Calu3 (cell line): Measurements from ENCODE around the gene TMEM214. TPM values are rescaled to one million over a fixed set of nuclear protein-coding genes. Genes with fewer than 3 reads are reported as not detected.

Experiments used
- BruUV-seq: library from RNA; stranded (reverse); fragments of 400-500 nt; replicated peaks from 2 replicates; lab custom pipeline; 2021; lab: Mats Ljungman, UMichigan
- CTCF ChIA-PET: fragments of 300-600 bp; sonication (Branson Sonifier 250); formaldehyde crosslinking; loops from one replicate; lab custom pipeline; 2022; ENCODE audit warnings: antibody characterized with exemption; lab: Charles Lee
- DNase-seq: peaks from one replicate; pipeline ENCODE4 v3.0.0; 2022
- H3K27ac Mint-ChIP-seq: one replicate; pipeline ENCODE4 v1.8.0; 2022; ENCODE audit warnings: mixed read lengths; ENCODE audit not compliant: unreplicated experiment
- H3K27me3 Mint-ChIP-seq: one replicate; pipeline ENCODE4 v1.8.0; 2022; ENCODE audit warnings: mixed read lengths; ENCODE audit not compliant: unreplicated experiment
- H3K36me3 Mint-ChIP-seq: one replicate; pipeline ENCODE4 v1.8.0; 2022; ENCODE audit warnings: mild to moderate bottlenecking, moderate library complexity, mixed read lengths; ENCODE audit not compliant: insufficient read depth, unreplicated experiment
- H3K4me1 Mint-ChIP-seq: one replicate; pipeline ENCODE4 v1.8.0; 2022; ENCODE audit warnings: mild to moderate bottlenecking, low read depth, mixed read lengths; ENCODE audit not compliant: unreplicated experiment
- H3K4me3 Mint-ChIP-seq: one replicate; pipeline ENCODE4 v1.8.0; 2022; ENCODE audit warnings: mild to moderate bottlenecking, low read depth, moderate library complexity, mixed read lengths; ENCODE audit not compliant: unreplicated experiment
- H3K9me3 Mint-ChIP-seq: one replicate; pipeline ENCODE4 v1.8.0; 2022; ENCODE audit warnings: low read depth, mixed read lengths; ENCODE audit not compliant: unreplicated experiment
- intact Hi-C: fragments of 100-400 bp; cut with micrococcal nuclease; formaldehyde crosslinking; loops from one replicate; pipeline ENCODE4 v1.10.0; 2022; ENCODE audit not compliant: unreplicated experiment
- total RNA-seq: library from RNA; stranded (reverse); gene quantifications from 2 replicates; pipeline ENCODE4 v1.2.3, GENCODE V29; 2022
- TF ChIP-seq, protein P1 (sequence below): fragments of 200-600 bp; IDR thresholded peaks from one replicate; pipeline ENCODE4 v1.8.0; 2022; ENCODE audit warnings: antibody characterized with exemption; ENCODE audit not compliant: unreplicated experiment

TMEM214 gene
- total RNA-seq, 1 experiment from 2014 or later: 79.6 TPM

DNA sequence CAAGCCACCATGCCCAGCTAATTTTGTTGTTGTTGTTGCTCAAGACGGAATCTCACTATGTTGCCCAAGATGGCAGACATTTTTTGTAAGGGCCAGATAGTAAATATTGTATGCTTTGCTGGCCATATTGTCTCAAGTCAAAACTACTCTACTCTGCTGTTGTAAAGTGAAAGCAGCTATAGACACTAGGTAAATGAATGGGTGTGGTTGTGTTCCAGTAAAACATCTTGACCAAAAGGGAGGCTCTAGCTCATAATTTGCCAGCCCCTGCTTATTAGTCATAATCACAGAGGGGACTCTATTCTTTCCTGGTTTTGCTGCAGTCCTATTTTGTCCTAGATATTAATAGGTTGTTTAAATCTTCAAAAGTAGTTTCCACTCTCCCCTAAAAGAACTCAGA lies 37.8 kb upstream of the TMEM214 start:
- no peak overlapping the region for H3K4me3 Mint-ChIP-seq
- intact Hi-C loops: no loop called here
- CTCF ChIA-PET: interaction anchor here (0.6 kb wide), 1 partner anchor 64 kb away, joined by 3 read pairs; no protein-coding TSS in a partner anchor

DNA sequence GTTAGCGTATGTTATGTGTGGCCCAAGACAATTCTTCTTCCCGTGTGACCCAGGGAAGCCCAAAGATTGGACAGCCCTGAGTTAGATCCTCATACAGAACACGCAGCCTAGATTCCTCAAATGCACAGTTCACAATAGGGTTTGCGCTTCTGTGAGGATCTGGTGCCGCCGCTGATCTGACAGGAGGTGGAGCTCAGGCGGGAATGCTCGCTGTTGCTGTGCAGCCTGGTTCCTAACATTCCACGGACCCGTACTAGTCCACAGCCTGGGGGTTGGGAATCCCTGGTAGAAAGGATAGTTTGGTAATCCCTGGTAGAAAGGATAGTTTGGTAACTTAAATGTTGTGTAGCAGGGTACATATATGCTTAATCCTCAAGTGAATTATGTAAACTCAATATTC lies 35.4 kb upstream of the TMEM214 start:
- no TSS peak for BruUV-seq
- CTCF ChIA-PET: no interaction called here
- no peak for DNase-seq
- TF ChIP-seq, protein P1, sequence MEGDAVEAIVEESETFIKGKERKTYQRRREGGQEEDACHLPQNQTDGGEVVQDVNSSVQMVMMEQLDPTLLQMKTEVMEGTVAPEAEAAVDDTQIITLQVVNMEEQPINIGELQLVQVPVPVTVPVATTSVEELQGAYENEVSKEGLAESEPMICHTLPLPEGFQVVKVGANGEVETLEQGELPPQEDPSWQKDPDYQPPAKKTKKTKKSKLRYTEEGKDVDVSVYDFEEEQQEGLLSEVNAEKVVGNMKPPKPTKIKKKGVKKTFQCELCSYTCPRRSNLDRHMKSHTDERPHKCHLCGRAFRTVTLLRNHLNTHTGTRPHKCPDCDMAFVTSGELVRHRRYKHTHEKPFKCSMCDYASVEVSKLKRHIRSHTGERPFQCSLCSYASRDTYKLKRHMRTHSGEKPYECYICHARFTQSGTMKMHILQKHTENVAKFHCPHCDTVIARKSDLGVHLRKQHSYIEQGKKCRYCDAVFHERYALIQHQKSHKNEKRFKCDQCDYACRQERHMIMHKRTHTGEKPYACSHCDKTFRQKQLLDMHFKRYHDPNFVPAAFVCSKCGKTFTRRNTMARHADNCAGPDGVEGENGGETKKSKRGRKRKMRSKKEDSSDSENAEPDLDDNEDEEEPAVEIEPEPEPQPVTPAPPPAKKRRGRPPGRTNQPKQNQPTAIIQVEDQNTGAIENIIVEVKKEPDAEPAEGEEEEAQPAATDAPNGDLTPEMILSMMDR: no peak
- no peaks in the 10 kb centered on the region for H3K36me3 Mint-ChIP-seq
- intact Hi-C loops: no loop called here
- no peaks in the 10 kb centered on the region for H3K27me3 Mint-ChIP-seq
- no peak overlapping the region for H3K4me3 Mint-ChIP-seq
- no peaks in the 10 kb centered on the region for H3K4me1 Mint-ChIP-seq
- H3K9me3 Mint-ChIP-seq: no peaks in the 10 kb centered on the region
- H3K27ac Mint-ChIP-seq: no peak overlapping the region

More for the DNA sequence above, 37.8 kb upstream of the TMEM214 start:
- Mint-ChIP-seq H3K27me3 (no peaks in the 10 kb centered on the region), H3K36me3 (no peaks in the 10 kb centered on the region), H3K4me1 (no peaks in the 10 kb centered on the region), H3K27ac (no peak overlapping the region), H3K9me3 (no peaks in the 10 kb centered on the region)
- TF ChIP-seq, protein P1: no peak
- BruUV-seq: no TSS peak
- DNase-seq: no peak

DNA sequence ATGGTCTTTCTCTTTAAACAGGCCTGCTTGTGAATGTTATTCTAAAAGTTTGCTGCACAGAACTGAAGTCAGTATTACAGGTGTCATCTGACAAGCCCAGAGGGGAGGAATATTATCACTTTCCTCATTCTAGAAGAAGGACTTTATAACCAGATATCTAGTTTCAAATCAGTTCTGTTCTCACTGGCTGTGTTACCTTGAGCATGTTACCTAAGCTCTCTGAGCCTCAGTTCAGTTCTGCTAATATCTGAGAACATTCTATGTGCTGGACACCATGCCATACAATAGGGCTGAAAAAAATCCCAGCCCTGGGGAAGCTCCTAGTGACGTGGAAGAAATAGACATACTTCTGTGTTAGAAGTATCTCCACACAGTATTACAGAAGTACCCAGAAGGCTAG lies 34.4 kb upstream of the TMEM214 start:
- Mint-ChIP-seq H3K4me1 (no peaks in the 10 kb centered on the region), H3K27me3 (no peaks in the 10 kb centered on the region), H3K9me3 (no peaks in the 10 kb centered on the region), H3K27ac (no peak overlapping the region), H3K4me3 (no peak overlapping the region), H3K36me3 (no peaks in the 10 kb centered on the region)
- TF ChIP-seq, protein P1: no peak
- CTCF ChIA-PET: no interaction called here
- no peak for DNase-seq
- intact Hi-C loops: no loop called here
- no TSS peak for BruUV-seq

DNA sequence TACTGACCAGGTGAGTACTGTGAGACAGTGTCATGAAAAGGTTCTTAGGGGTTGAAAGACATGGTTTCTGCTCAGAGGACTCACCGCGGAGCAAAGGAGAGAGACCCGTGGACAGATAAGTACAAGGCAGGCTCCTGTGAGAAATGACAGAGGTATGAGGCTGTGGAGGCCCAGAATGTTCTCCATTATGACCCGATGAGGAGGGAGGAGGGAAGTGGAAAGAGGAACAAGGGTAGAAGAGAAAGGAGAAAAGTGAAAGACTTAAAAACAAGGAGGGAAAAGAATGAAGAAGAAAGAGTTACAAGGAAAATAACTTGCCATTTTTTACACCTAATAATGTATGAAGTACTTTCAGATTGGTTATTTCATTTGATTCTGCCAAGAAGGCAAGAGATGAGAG lies 32.5 kb upstream of the TMEM214 start:
- Mint-ChIP-seq H3K27me3 (no peaks in the 10 kb centered on the region), H3K4me1 (peaks cover 8% of the 10 kb centered on the region), H3K4me3 (no peak overlapping the region), H3K36me3 (no peaks in the 10 kb centered on the region), H3K9me3 (no peaks in the 10 kb centered on the region), H3K27ac (no peak overlapping the region)
- DNase-seq: no peak
- intact Hi-C loops: no loop called here
- no TSS peak for BruUV-seq
- CTCF ChIA-PET: no interaction called here
- TF ChIP-seq, protein P1: no peak
